BJ (cell line): ENCODE results near the gene ZNF787. TPM values are rescaled to one million over a fixed set of nuclear protein-coding genes. Genes with fewer than 3 reads are reported as not detected.

Experiments used
- CTCF ChIA-PET: fragments of 350-600 bp; formaldehyde crosslinking; extraction: SDS; loops from one replicate; lab custom pipeline; 2021; ENCODE audit warnings: antibody characterized with exemption, inconsistent platforms; lab: Yijun Ruan, JAX
- POLR2A ChIA-PET: fragments of 300-600 bp; sonication (Branson Sonifier 250); formaldehyde crosslinking; extraction: SDS; loops from one replicate; lab custom pipeline; 2021; ENCODE audit warnings: antibody characterized with exemption; lab: Charles Lee
- DNase-seq: peaks from one replicate; pipeline ENCODE4 v3.0.0-alpha.2; 2011; ENCODE audit warnings: low read depth
- H3K27me3 ChIP-seq: 2 replicates; pipeline ENCODE4 v1.6.0; 2011; ENCODE audit warnings: low read length; ENCODE audit not compliant: control insufficient read depth, insufficient read depth
- H3K36me3 ChIP-seq: 2 replicates; pipeline ENCODE4 v1.5.1; 2011; ENCODE audit warnings: low read length; ENCODE audit not compliant: control insufficient read depth, insufficient read depth
- H3K4me3 ChIP-seq: 2 replicates; pipeline ENCODE4 v1.5.1; 2011; ENCODE audit warnings: low read depth, mild to moderate bottlenecking, control low read depth, low read length
- CTCF ChIP-seq: IDR thresholded peaks from 2 replicates; pipeline ENCODE4 v1.5.1; 2011; ENCODE audit warnings: low read depth, mild to moderate bottlenecking, control low read depth, inconsistent platforms, low read length, moderate library complexity; ENCODE audit not compliant: insufficient read depth
- polyA plus RNA-seq: library from polyadenylated mRNA; depleted of rRNA; stranded (reverse); fragments of >200 nt; gene quantifications from 2 replicates; pipeline ENCODE4 v1.2.3, GENCODE V29; 2011; rRNA removed
- small RNA-seq: library from RNA; depleted of rRNA; stranded (forward); fragments of <200 nt; gene quantifications from one replicate; pipeline ENCODE3, GENCODE V24; 2012; ENCODE audit warnings: low replicate concordance, low read depth; ENCODE audit not compliant: insufficient read length

The ZNF787 gene
- polyA plus RNA-seq, 1 experiment: 9.8 TPM

GRCh38 chr19:56053596-56053995 lies 67.5 kb downstream of the ZNF787 start:
- Histone ChIP-seq H3K36me3 (no peaks in the 10 kb centered on the region), H3K27me3 (no peaks in the 10 kb centered on the region), H3K4me3 (no peak overlapping the region)
- POLR2A ChIA-PET: no interaction called here
- no peak for TF ChIP-seq CTCF
- CTCF ChIA-PET: interaction anchor here (2.0 kb wide), 1 partner anchor 12 kb away, joined by 6 read pairs; no protein-coding TSS in a partner anchor
- no peak for DNase-seq

Small RNA genes lying within 50 kb of the gene (small RNA-seq; reads per million reads assigned to genes)
- gene AC024580.2 (not detected), gene RF00019 (not detected)

Other genes with a start within 250 kb of the ZNF787 start
- gene NLRP13, start 189.0 kb downstream of the ZNF787 start, polyA plus RNA-seq: not detected in 2 replicates
- not detected in 2 replicates for gene NLRP8, start 173.5 kb downstream of the ZNF787 start, polyA plus RNA-seq
- gene NLRP5, start 134.5 kb downstream of the ZNF787 start, polyA plus RNA-seq: not detected in 2 replicates
- gene ZNF444, start 20.0 kb upstream of the ZNF787 start, polyA plus RNA-seq: 10.2 and 11.5 TPM in 2 replicates
- gene GALP, start 54.7 kb upstream of the ZNF787 start, polyA plus RNA-seq: not detected in 2 replicates
- gene ZSCAN5B, start 76.5 kb upstream of the ZNF787 start, polyA plus RNA-seq: 0.17 TPM in 1 of 2 replicates, not detected in the other
- not detected in 2 replicates for gene ZSCAN5C, start 81.0 kb upstream of the ZNF787 start, polyA plus RNA-seq
- not detected in 2 replicates for gene EDDM13, start 151.5 kb upstream of the ZNF787 start, polyA plus RNA-seq
- gene ZSCAN5A, start 193.5 kb upstream of the ZNF787 start, polyA plus RNA-seq: 4.0 and 4.9 TPM in 2 replicates